GM04504 (cell line): ENCODE results near the gene LRRC8E.

ENCODE experiments used
- DNase-seq: peaks from one replicate; pipeline ENCODE4 v3.0.0-alpha.2; 2012; ENCODE audit warnings: low read depth

The LRRC8E gene

DNA sequence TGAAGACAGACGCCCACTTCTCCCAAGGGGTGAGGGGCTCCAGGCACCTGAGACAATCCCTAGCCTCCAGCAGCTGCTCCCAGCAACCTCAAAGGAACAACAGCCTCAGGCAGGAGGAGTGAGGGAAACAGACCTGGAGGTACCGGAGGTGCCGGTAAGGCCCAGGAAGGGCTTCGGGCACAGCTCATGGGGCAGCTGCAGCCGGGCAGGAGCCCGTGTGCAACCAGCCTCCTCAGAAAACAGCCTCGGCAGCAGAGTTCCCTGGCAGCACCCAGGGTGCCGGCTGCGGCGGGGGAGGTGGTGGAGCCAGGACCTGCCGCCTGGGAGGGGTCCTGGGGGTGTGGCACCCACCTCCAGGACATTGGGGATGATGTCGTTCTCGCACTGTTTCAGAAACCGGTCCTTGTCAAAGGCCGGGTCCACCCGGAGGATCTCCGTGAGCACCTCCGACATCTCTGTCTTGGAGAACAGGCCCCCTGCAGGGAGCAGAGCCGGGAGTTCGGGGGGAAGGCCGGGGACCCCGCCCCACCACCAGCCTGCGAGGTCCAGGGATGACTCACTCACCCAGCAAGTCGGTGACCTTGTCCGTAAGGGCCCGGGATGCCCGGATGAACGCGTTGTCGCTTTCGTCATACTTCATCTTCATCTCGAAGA is 44.1 kb downstream of the LRRC8E start:
- DNase-seq = no peak

DNA sequence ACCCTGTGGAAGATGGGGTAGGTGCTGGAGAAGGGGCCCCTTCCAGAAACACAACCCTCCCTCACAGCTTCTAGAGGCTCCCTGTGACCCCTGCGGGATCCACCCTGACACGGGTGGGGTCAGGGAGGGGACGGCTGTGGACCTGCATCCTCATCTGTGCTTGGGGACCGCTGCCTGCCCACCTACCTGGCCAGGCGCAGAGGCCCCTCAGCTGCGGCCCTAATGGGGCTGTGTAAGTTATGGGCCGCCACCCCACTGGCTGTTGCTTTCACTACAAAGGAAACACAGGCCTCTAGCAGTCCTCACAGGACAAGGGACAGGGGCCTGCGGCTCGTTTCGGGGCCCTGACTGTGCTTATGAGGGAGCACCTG is 44.6 kb downstream of the LRRC8E start:
- DNase-seq = no peak

GRCh38 chr19:7933411-7933810 is 45.1 kb downstream of the LRRC8E start:
- no peak for DNase-seq

DNA sequence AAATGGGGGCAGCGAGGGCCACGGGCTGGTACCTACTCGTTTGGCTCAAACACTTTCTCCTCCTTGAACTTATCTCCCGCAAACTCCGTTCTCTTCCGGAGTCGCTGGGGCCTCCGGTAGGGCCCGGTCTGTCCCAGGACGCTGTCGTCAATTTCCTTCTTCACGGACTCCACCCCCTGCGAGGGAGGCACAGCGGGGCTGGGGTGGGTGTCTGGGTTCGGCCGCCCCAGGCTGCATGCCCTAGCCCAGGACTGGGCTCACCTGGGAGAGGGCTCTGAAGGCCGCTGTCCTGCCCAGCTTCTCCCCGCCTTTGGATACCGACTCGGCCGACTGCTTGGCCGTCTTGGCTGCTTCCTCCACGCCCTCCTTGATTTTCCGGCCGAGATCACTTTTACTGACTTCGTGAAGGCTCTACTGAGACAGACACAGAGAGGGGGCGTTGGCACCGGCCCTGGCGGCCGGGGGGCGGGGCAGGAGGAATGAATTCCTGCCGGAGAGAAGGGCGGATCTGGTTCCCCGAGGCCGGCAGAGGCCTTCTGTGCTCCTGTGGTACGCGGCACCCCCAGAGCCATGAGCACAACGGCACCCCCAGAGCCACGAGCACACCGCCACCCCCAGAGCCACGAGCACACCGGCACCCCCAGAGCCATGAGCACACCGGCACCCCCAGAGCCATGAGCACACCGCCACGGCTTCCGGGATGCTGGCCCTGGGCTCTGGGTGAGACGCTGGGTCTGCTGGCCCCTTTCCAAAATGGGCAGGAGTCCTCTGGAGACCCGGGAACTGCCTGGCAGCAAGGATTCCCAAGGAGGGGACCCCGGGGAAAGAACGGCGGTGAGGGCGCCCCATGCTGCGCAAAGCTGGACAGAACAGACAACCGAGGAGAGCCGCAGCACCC is 45.8 kb downstream of the LRRC8E start:
- no peak for DNase-seq

GRCh38 chr19:7934766-7935165 is 46.5 kb downstream of the LRRC8E start:
- DNase-seq = no peak

GRCh38 chr19:7940841-7941240 is 52.5 kb downstream of the LRRC8E start:
- no peak for DNase-seq

GRCh38 chr19:7941895-7942596 is 53.7 kb downstream of the LRRC8E start:
- no peak for DNase-seq

GRCh38 chr19:7942981-7943443 is 54.7 kb downstream of the LRRC8E start:
- DNase-seq = no peak

DNA sequence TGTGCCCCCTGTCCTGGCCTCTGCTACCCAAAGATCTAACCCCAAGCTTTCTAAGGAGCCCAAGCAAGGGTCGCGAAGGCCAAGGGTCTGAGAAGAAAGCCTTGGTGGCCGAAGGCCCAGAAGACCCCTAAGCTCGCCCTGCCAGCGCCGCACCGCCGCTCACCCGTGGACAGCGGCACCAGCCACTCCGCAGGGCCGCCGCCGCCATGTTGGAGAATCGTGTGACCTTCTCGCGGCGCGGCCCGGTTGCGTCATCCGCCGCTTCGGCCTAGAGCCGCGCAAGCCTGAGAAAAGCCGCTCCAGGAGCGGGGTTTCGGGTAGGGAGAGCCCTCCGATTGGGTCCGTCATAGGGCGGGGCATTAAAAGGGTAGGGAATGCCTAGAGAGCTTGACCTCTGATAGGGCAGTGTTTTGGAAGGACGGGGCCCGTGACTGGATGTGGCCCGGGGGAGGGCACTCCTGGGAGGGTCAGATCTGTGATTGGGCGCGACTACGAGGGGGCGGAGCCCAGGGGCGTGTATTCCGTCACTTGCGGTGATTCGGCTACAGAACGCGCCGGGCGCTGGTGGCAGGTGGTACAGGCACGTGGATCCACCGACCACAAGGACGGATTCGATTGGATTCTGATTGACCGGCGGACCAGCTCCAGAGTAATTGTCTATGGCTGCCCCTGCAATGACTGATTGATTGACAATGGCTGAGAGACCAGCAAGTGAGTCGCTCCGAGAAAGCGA is 55.3 kb downstream of the LRRC8E start, which contains the start of gene TIMM44:
Gene TIMM44 (minus strand): TSS at position 223 of the 733 bp plus-strand sequence. CDS start 15 bp downstream, at position 208.
- peak; percentile 100 for DNase-seq

DNA sequence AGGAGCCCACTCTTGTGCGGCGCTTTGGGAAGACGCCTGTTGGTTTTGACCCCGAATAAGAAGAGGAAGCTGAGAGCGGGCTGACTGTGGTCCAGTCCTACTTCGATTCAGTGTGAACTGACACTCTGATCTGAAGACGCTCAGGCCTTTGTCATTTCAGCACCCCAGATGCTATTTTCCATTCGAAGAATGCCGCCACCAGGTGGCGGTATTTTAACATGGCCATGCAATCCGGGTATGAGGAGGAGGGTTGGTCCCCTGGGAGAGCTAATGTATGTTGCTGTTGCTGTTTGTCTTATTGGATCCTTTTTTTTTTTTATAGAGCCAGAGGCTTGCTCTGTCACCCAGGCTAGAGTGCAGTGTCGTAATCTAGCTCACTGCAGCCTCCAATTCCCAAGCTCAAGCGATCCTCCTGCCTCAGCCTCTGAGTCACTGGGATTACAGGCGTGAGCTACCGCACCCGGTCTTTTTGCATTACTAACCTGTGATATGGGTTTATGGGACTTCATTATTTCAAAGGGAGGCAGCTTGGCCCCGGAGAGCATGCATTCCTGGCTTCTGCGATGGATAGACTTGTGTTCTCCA is 56.0 kb downstream of the LRRC8E start:
- DNase-seq = peak; percentile 84

- no peak for DNase-seq
Observed at GRCh38 chr19:7947939-7948338, 59.6 kb downstream of the LRRC8E start.
